KMS-11 (cell line): ENCODE data around the gene GIPR.
A peak's percentile ranks its signal among the peaks of the same experiment; 100 is the strongest.

Source experiments
- H2AFZ ChIP-seq: fragments of 200-600 bp; sonication (generic); 2 replicates; pipeline ENCODE4 v1.6.1; 2016; ENCODE audit warnings: antibody characterized with exemption, mixed run types, low read depth
- H3K27ac ChIP-seq: fragments of 200-600 bp; sonication (generic); 2 replicates; pipeline ENCODE4 v1.6.1; 2016; ENCODE audit warnings: mild to moderate bottlenecking, mixed run types
- H3K27me3 ChIP-seq: fragments of 200-600 bp; sonication (generic); 2 replicates; pipeline ENCODE4 v1.6.1; 2017; ENCODE audit warnings: mild to moderate bottlenecking, low read depth, mixed run types, moderate library complexity; ENCODE audit not compliant: insufficient read depth
- H3K36me3 ChIP-seq: fragments of 200-600 bp; sonication (generic); 2 replicates; pipeline ENCODE4 v1.6.1; 2017; ENCODE audit warnings: mild to moderate bottlenecking, mixed run types; ENCODE audit not compliant: insufficient read depth
- H3K4me1 ChIP-seq: fragments of 200-600 bp; sonication (generic); 2 replicates; pipeline ENCODE4 v1.6.1; 2016; ENCODE audit warnings: mild to moderate bottlenecking, low read depth, mixed run types; ENCODE audit not compliant: poor library complexity, severe bottlenecking
- H3K4me2 ChIP-seq: fragments of 200-600 bp; sonication (generic); 2 replicates; pipeline ENCODE4 v1.7.0; 2016; ENCODE audit warnings: mild to moderate bottlenecking, mixed run types
- H3K4me3 ChIP-seq: fragments of 200-600 bp; sonication (generic); IDR thresholded peaks from 2 replicates; pipeline ENCODE4 v1.6.1; 2017; ENCODE audit warnings: low read depth, low read length, mixed read lengths; ENCODE audit not compliant: insufficient read depth
- H3K79me2 ChIP-seq: fragments of 200-600 bp; sonication (generic); 2 replicates; pipeline ENCODE4 v1.6.1; 2016; ENCODE audit warnings: low read depth, mixed run types; ENCODE audit not compliant: insufficient read depth
- H3K9ac ChIP-seq: fragments of 200-600 bp; sonication (generic); 2 replicates; pipeline ENCODE4 v1.6.1; 2016; ENCODE audit warnings: mild to moderate bottlenecking, mixed run types
- H4K20me1 ChIP-seq: fragments of 200-600 bp; sonication (generic); 2 replicates; pipeline ENCODE4 v1.6.1; 2016; ENCODE audit warnings: mild to moderate bottlenecking, mixed run types; ENCODE audit not compliant: insufficient read depth
- TF ChIP-seq, protein P1 (sequence below): fragments of 200-600 bp; sonication (generic); conservative IDR thresholded peaks from 2 replicates; pipeline ENCODE4 v1.6.1; 2017; ENCODE audit warnings: low read depth, mild to moderate bottlenecking, antibody characterized with exemption, low read length, moderate library complexity, mixed read lengths

The GIPR gene

DNA sequence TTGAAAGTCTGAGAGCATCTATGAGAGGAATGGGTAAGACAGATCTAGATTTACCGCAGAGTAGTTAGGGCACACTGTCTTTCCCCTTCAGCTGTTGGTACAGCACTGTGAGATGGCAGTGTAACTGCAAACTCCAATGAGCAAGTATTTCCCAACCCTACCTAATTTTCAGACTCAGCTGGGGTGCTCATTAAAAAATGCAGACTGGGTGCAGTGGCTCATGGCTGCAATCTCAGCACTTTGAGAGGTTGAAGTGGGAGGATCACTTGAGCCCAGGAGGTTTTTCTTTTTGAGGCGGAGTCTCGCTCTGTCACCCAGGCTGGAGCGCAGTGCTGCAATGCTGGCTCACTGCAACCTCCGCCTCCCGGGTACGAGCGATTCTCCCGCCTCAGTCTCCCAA, 37.1 kb downstream of the GIPR start:
- H3K9ac ChIP-seq: no peak overlapping the region
- H4K20me1 ChIP-seq: no peaks in the 10 kb centered on the region
- no peaks in the 10 kb centered on the region for H3K27me3 ChIP-seq
- H3K79me2 ChIP-seq: no peaks in the 10 kb centered on the region
- H3K27ac ChIP-seq: peak overlapping the region; percentile 76; the same call in 1 of the 2 replicates
- no peak overlapping the region for H2AFZ ChIP-seq
- H3K4me2 ChIP-seq: peak overlapping the region; percentile 61; the same call in 1 of the 2 replicates
- H3K36me3 ChIP-seq: no peaks in the 10 kb centered on the region
- no peak overlapping the region for H3K4me3 ChIP-seq
- TF ChIP-seq, protein P1, sequence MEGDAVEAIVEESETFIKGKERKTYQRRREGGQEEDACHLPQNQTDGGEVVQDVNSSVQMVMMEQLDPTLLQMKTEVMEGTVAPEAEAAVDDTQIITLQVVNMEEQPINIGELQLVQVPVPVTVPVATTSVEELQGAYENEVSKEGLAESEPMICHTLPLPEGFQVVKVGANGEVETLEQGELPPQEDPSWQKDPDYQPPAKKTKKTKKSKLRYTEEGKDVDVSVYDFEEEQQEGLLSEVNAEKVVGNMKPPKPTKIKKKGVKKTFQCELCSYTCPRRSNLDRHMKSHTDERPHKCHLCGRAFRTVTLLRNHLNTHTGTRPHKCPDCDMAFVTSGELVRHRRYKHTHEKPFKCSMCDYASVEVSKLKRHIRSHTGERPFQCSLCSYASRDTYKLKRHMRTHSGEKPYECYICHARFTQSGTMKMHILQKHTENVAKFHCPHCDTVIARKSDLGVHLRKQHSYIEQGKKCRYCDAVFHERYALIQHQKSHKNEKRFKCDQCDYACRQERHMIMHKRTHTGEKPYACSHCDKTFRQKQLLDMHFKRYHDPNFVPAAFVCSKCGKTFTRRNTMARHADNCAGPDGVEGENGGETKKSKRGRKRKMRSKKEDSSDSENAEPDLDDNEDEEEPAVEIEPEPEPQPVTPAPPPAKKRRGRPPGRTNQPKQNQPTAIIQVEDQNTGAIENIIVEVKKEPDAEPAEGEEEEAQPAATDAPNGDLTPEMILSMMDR: no peak
- H3K4me1 ChIP-seq: peaks cover 56% of the 10 kb centered on the region

DNA sequence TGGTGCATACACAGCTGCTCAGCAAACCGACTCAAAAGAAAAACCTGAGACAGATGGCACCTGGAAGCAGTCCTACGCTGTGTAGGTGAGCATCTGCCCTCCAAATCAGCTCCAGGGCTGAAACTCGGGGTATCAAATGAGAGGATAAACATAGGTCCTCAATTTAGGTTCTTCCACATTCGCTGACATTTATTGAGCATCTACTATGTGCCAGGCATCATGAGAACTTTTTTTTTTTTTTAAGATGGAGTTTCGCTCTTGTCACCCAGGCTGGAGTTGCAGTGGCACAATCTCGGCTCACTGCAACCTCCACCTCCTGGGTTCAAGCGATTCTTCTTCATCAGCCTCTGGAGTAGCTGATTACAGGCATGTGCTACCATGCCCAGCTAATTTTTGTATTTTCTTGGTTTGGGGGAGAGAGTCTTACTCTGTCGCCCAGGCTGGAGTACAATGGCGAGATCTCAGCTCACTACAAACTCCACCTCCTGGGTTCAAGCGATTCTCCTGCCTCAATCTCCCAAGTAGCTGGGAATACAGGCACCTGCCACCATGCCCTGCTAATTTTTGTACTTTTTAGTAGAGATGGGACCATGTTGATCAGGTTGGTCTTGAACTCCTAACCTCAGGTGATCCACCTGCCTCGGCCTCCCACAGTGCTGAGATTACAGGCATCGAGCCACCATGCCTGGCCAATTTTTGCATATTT, 37.8 kb downstream of the GIPR start:
- Histone ChIP-seq H3K27me3 (no peaks in the 10 kb centered on the region), H3K36me3 (no peaks in the 10 kb centered on the region), H3K4me3 (no peak overlapping the region), H3K27ac (peak overlapping the region; percentile 76), H3K4me1 (peaks cover 56% of the 10 kb centered on the region), H3K4me2 (peak overlapping the region; percentile 61), H3K9ac (no peak overlapping the region; the same call in 1 of the 2 replicates), H4K20me1 (no peaks in the 10 kb centered on the region), H2AFZ (no peak overlapping the region), H3K79me2 (no peaks in the 10 kb centered on the region)
- TF ChIP-seq, protein P1: no peak

DNA sequence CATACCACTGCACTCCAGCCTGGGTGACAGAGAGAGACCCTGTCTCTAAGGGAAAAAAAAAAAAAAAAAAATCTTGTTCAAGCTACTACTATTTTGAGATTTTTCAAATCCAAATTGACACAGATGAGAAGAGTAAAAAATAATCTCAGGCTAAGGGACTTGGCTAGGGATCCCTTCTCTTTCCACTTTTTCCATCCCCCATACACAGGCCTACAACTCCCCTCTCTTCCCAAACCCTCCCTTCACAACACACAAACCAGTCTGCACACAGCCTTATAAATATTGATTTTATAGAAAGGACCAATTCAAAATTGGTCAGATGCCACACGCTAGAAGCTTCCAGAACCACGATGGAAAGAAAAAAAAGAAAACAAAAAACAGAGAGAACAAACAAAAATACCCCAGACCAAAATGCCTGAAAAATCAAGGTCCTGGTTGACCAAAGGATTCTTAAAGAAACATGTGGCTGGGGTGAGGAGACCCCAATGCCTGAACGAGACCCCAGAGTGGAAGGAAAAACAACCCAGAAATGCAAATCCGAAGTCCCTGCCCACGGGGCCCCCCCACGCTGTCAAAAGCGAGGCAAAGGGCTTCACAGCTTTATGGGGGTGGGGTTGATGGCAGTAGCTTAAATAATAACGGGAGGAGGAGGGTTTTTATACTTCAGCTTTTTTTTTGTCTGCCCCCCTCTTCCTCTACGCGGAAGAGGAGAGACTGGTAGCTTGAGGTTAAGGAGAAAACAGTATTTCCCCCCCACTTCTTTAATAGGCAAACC, 42.5 kb downstream of the GIPR start:
- no peak overlapping the region for H3K4me3 ChIP-seq
- peaks cover 13% of the 10 kb centered on the region; the same call in 1 of the 2 replicates for H3K79me2 ChIP-seq
- H3K27ac ChIP-seq: no peak overlapping the region
- TF ChIP-seq, protein P1: no peak
- H4K20me1 ChIP-seq: no peaks in the 10 kb centered on the region
- H3K4me1 ChIP-seq: peaks cover 42% of the 10 kb centered on the region
- no peak overlapping the region for H3K4me2 ChIP-seq
- no peaks in the 10 kb centered on the region for H3K27me3 ChIP-seq
- H2AFZ ChIP-seq: no peak overlapping the region
- H3K9ac ChIP-seq: no peak overlapping the region
- H3K36me3 ChIP-seq: no peaks in the 10 kb centered on the region

DNA sequence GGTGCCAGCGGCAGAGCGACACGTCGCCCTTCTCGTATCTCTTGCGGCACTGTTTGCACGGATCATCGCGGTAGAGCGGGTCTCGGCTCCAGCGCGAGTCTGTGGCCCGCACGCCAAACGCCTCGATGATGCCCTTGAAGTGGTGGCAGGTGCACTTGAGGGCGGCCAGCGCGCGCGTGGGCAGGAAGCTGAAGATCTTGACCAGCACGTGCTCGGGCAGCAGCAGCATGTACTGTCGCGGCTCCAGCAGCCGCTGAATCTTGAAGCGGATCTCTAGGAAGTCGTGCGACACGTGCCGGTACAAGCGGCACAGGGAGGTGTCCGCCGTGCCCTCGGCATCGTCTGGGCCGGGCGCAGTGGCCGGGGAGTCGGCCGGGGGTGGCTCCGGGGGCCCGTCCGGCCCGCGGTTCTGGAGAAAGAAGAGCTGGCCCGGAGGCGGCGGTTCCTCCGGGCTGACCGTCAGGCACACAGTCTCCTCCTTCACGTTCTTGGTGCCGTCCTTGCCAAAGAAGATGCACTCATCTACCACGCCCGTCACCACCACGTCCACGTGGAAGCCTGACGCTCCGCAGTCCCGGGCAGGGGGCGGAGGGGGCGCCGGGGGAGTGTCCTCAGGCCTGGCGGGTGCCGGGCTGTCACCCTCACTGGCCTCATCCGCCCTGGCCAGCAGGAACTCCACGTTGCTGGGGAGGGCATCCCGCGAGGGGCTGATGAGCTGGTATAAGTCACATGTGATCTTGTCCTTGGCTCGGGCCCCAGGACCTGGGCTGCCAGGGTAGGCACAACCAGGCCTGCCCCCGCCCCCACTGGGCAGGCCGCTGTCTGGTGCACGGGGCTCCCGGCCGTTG, 44.1 kb downstream of the GIPR start:
- Histone ChIP-seq H3K4me1 (peaks cover 38% of the 10 kb centered on the region), H3K27me3 (no peaks in the 10 kb centered on the region), H2AFZ (no peak overlapping the region), H3K4me3 (no peak overlapping the region), H3K9ac (no peak overlapping the region), H3K36me3 (no peaks in the 10 kb centered on the region), H4K20me1 (no peaks in the 10 kb centered on the region), H3K4me2 (no peak overlapping the region), H3K79me2 (peaks cover 25% of the 10 kb centered on the region; the same call in 1 of the 2 replicates), H3K27ac (no peak overlapping the region)
- TF ChIP-seq, protein P1: no peak
